ENCODE results near the gene MDK.

The MDK gene

GRCh38 chr11:46404476-46405017, 23.1 kb downstream of the MDK start:
- TF ChIP-seq CTCF (conservative IDR thresholded peaks at IDR 0.05; ENCODE audit: low read depth, low read length), result no peak
- DNase-seq (ENCODE audit: low read depth), result no peak
- H3K4me3 ChIP-seq (ENCODE audit: low read length), result no peak overlapping the region

- DNase-seq (ENCODE audit: low read depth), result no peak
These were observed 26.2 kb downstream of the MDK start for GRCh38 chr11:46407635-46408034.

GRCh38 chr11:46408407-46408986, 27.0 kb downstream of the MDK start:
- DNase-seq (ENCODE audit: low read depth), result no peak
- no peak for TF ChIP-seq CTCF (conservative IDR thresholded peaks at IDR 0.05; ENCODE audit: low read depth, low read length)
- H3K4me3 ChIP-seq (ENCODE audit: low read length), result no peak overlapping the region

More at GRCh38 chr11:46407635-46408034, 26.2 kb downstream of the MDK start:
- TF ChIP-seq CTCF (conservative IDR thresholded peaks at IDR 0.05; ENCODE audit: low read depth, low read length), result no peak
- H3K4me3 ChIP-seq (ENCODE audit: low read length), result no peak overlapping the region

GRCh38 chr11:46410021-46410420, 28.6 kb downstream of the MDK start:
- no peak overlapping the region for H3K4me3 ChIP-seq (ENCODE audit: low read length)
- TF ChIP-seq CTCF (conservative IDR thresholded peaks at IDR 0.05; ENCODE audit: low read depth, low read length), result peak; percentile 41
- no peak for DNase-seq (ENCODE audit: low read depth)

- H3K4me3 ChIP-seq (ENCODE audit: low read length), result no peak overlapping the region
- DNase-seq (ENCODE audit: low read depth), result no peak
- TF ChIP-seq CTCF (conservative IDR thresholded peaks at IDR 0.05; ENCODE audit: low read depth, low read length), result no peak
These were observed 32.4 kb downstream of the MDK start for GRCh38 chr11:46413760-46414465.

- no peak for TF ChIP-seq CTCF (conservative IDR thresholded peaks at IDR 0.05; ENCODE audit: low read depth, low read length)
- no peak overlapping the region for H3K4me3 ChIP-seq (ENCODE audit: low read length)
- DNase-seq (ENCODE audit: low read depth), result no peak
These were observed 33.0 kb downstream of the MDK start for GRCh38 chr11:46414466-46414796.

GRCh38 chr11:46414879-46415278, 33.4 kb downstream of the MDK start:
- no peak for DNase-seq (ENCODE audit: low read depth)
- no peak overlapping the region for H3K4me3 ChIP-seq (ENCODE audit: low read length)
- TF ChIP-seq CTCF (conservative IDR thresholded peaks at IDR 0.05; ENCODE audit: low read depth, low read length), result no peak
